Naive thymus-derived CD4-positive, alpha-beta T cell (primary cell): ENCODE measurements around the gene ZNF385B. TPM values are rescaled to one million over a fixed set of nuclear protein-coding genes. Genes with fewer than 3 reads are reported as not detected.

Experiments used
- ATAC-seq: fragments of 150-1000 bp; cut with Tn5 transposase; 2 replicates; pipeline ENCODE4 v1.10.0; 2021; ENCODE audit warnings: mild to moderate bottlenecking, moderate library complexity
- CTCF ChIA-PET: fragments of 350-600 bp; sonication (Branson Sonifier 250); formaldehyde crosslinking; loops from one replicate; lab custom pipeline; 2021; ENCODE audit warnings: antibody characterized with exemption; lab: Charles Lee
- POLR2A ChIA-PET: fragments of 350-600 bp; sonication (Branson Sonifier 250); formaldehyde crosslinking; loops from one replicate; lab custom pipeline; 2021; ENCODE audit warnings: antibody characterized with exemption, inconsistent platforms; lab: Charles Lee
- DNase-seq, 9 donors: peaks; one replicate each; pipeline versions ENCODE4 v3.0.0 to v3.0.0-alpha.2; 2020 to 2022; ENCODE audit warnings: mixed read lengths in 1 of 9
- H3K27ac ChIP-seq: one replicate; pipeline ENCODE4 v1.7.0; 2013; ENCODE audit warnings: mild to moderate bottlenecking, low read depth, low read length, moderate library complexity
- H3K27me3 ChIP-seq, 2 donors: one replicate each; pipeline ENCODE4 v1.7.0; 2013; ENCODE audit warnings: low read length in 2 of 2, mild to moderate bottlenecking in 2 of 2, moderate library complexity in 2 of 2; ENCODE audit not compliant: control insufficient read depth in 2 of 2, insufficient read depth in 2 of 2
- H3K36me3 ChIP-seq, 3 experiments: 1 replicate in 2 of 3; 2 replicates in 1 of 3; pipeline ENCODE4 v1.7.0; 2013; ENCODE audit warnings: low read length in 3 of 3, mild to moderate bottlenecking in 3 of 3, moderate library complexity in 1 of 3; ENCODE audit not compliant: insufficient read depth in 3 of 3, control insufficient read depth in 2 of 3
- H3K4me1 ChIP-seq, 2 donors: one replicate each; pipeline ENCODE4 v1.7.0; 2013; ENCODE audit warnings: low read length in 2 of 2, mild to moderate bottlenecking in 2 of 2, moderate library complexity in 1 of 2; ENCODE audit not compliant: control insufficient read depth in 2 of 2, insufficient read depth in 2 of 2
- H3K4me3 ChIP-seq: 2 replicates; pipeline ENCODE4 v1.7.0; 2013; ENCODE audit warnings: mild to moderate bottlenecking, low read length
- H3K9me3 ChIP-seq, 3 experiments: 1 replicate in 2 of 3; 2 replicates in 1 of 3; pipeline ENCODE4 v1.7.0; 2013; ENCODE audit warnings: low read length in 3 of 3; ENCODE audit not compliant: control insufficient read depth in 2 of 3
- H3K27ac Mint-ChIP-seq, 9 donors: one replicate each; pipeline ENCODE4 v1.8.0; 2020 to 2022; ENCODE audit warnings: mixed read lengths in 9 of 9, mild to moderate bottlenecking in 8 of 9, moderate library complexity in 5 of 9, inconsistent platforms in 2 of 9
- H3K27me3 Mint-ChIP-seq, 5 donors: one replicate each; pipeline ENCODE4 v1.8.0; 2021 to 2022; ENCODE audit warnings: mixed read lengths in 5 of 5, mild to moderate bottlenecking in 1 of 5
- H3K36me3 Mint-ChIP-seq, 5 donors: one replicate each; pipeline ENCODE4 v1.8.0; 2020 to 2022; ENCODE audit warnings: mixed read lengths in 5 of 5, mild to moderate bottlenecking in 3 of 5, inconsistent platforms in 1 of 5
- H3K4me1 Mint-ChIP-seq, 7 donors: one replicate each; pipeline ENCODE4 v1.8.0; 2020 to 2022; ENCODE audit warnings: mixed read lengths in 7 of 7, mild to moderate bottlenecking in 3 of 7, inconsistent platforms in 1 of 7
- H3K4me3 Mint-ChIP-seq, 10 donors: one replicate each; pipeline ENCODE4 v1.8.0; 2020 to 2022; ENCODE audit warnings: mild to moderate bottlenecking in 10 of 10, mixed read lengths in 10 of 10, moderate library complexity in 6 of 10, inconsistent platforms in 2 of 10
- H3K9me3 Mint-ChIP-seq, 11 donors: one replicate each; pipeline ENCODE4 v1.8.0; 2020 to 2022; ENCODE audit warnings: mixed read lengths in 11 of 11, mild to moderate bottlenecking in 4 of 11, inconsistent platforms in 1 of 11, moderate library complexity in 1 of 11
- intact Hi-C, 2 donors: fragments of 100-400 bp; cut with micrococcal nuclease; formaldehyde crosslinking; loops; one replicate each; pipeline ENCODE4 v1.15.1; 2023
- polyA plus RNA-seq, 2 donors: library from polyadenylated mRNA; unstranded; fragments of 300-500 nt; fragmentation: Illumina TruSeq; gene quantifications; one replicate each; pipeline ENCODE4 v1.2.3, GENCODE V29; 2021
- total RNA-seq, 6 experiments: library from RNA in 5 of 6; stranded (reverse) in 5 of 6; gene quantifications; 1 replicate in 5 of 6; 2 replicates in 1 of 6; pipeline ENCODE4 v1.2.3 and lab custom pipeline; 2021 to 2026

Gene ZNF385B
- total and polyA plus RNA-seq, 7 experiments from 2014 or later, result not detected

- Histone ChIP-seq H3K27ac (no peak overlapping the region), H3K36me3 (no peaks in the 10 kb centered on the region), H3K9me3 (no peaks in the 10 kb centered on the region), H3K27me3 (no peaks in the 10 kb centered on the region), H3K4me3 (no peak overlapping the region), H3K4me1 (no peaks in the 10 kb centered on the region)
- H3K9me3 Mint-ChIP-seq, result peaks cover 0 to 5% (median 0%) of the 10 kb centered on the region in 11 donors
- no peaks in the 10 kb centered on the region for H3K36me3 Mint-ChIP-seq
- peaks cover 0 to 6% (median under 1%) of the 10 kb centered on the region in 5 donors for H3K27me3 Mint-ChIP-seq
- CTCF ChIA-PET, result no interaction called here
- no peak overlapping the region for H3K4me3 Mint-ChIP-seq
- DNase-seq (no peak), ATAC-seq (no peak)
- H3K4me1 Mint-ChIP-seq, result no peaks in the 10 kb centered on the region
- no peak overlapping the region for H3K27ac Mint-ChIP-seq
- POLR2A ChIA-PET, result no interaction called here
- intact Hi-C loops, result no loop called here
Measured at GRCh38 chr2:179720173-179720772, 141.1 kb downstream of the ZNF385B start.

- H3K4me1 ChIP-seq, result no peaks in the 10 kb centered on the region
- no peaks in the 10 kb centered on the region for H3K36me3 Mint-ChIP-seq
- peaks cover 0 to 6% (median 0%) of the 10 kb centered on the region in 11 donors for H3K9me3 Mint-ChIP-seq
- intact Hi-C loops, result no loop called here
- no peak for ATAC-seq
- H3K4me3 ChIP-seq, result no peak overlapping the region
- no peak overlapping the region for H3K27ac ChIP-seq
- ChIA-PET POLR2A (no interaction called here), CTCF (no interaction called here)
- DNase-seq, result no peak
- no peak overlapping the region for H3K4me3 Mint-ChIP-seq
- peaks cover 0 to 16% (median 12%) of the 10 kb centered on the region in 5 donors for H3K27me3 Mint-ChIP-seq
- no peaks in the 10 kb centered on the region for H3K27me3 ChIP-seq
- H3K9me3 ChIP-seq, result no peaks in the 10 kb centered on the region
- H3K4me1 Mint-ChIP-seq, result no peaks in the 10 kb centered on the region
- no peak overlapping the region for H3K27ac Mint-ChIP-seq
- no peaks in the 10 kb centered on the region for H3K36me3 ChIP-seq
Measured at GRCh38 chr2:179715871-179716270, 145.5 kb downstream of the ZNF385B start.

GRCh38 chr2:179715196-179715595 is 146.2 kb downstream of the ZNF385B start:
- Mint-ChIP-seq H3K4me1 (no peaks in the 10 kb centered on the region), H3K27me3 (peaks cover 0 to 16% (median 12%) of the 10 kb centered on the region in 5 donors), H3K4me3 (no peak overlapping the region), H3K9me3 (peaks cover 0 to 6% (median 0%) of the 10 kb centered on the region in 11 donors), H3K36me3 (no peaks in the 10 kb centered on the region), H3K27ac (no peak overlapping the region)
- no peak overlapping the region for H3K4me3 ChIP-seq
- no peak for DNase-seq
- CTCF ChIA-PET, result no interaction called here
- H3K27ac ChIP-seq, result no peak overlapping the region
- POLR2A ChIA-PET, result no interaction called here
- intact Hi-C loops, result no loop called here
- H3K4me1 ChIP-seq, result no peaks in the 10 kb centered on the region
- no peak for ATAC-seq
- H3K9me3 ChIP-seq, result no peaks in the 10 kb centered on the region
- no peaks in the 10 kb centered on the region for H3K36me3 ChIP-seq
- no peaks in the 10 kb centered on the region for H3K27me3 ChIP-seq

DNA sequence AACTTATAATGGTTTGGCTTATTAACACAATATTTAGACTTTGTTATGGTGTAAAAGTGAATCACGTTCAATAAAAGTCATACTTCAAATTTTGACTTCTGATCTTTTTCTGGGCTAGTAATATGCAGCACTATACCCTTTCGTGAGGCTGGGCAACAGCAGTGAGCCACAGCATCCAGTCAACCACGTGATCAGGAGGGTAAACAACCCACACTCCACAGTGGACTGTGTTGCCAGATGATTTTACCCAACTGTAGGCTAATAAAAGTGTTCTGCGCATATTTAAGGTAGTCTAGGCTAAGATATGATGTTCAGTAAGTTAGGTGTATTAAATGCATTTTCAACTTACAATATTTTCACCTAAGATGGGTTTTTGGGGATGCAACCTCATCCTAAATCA is 148.6 kb downstream of the ZNF385B start:
- H3K27me3 Mint-ChIP-seq, result peaks cover 0 to 20% (median 6%) of the 10 kb centered on the region in 5 donors
- POLR2A ChIA-PET, result no interaction called here
- CTCF ChIA-PET, result no interaction called here
- DNase-seq (no peak), ATAC-seq (no peak)
- Histone ChIP-seq H3K9me3 (no peaks in the 10 kb centered on the region), H3K27me3 (no peaks in the 10 kb centered on the region), H3K27ac (no peak overlapping the region), H3K36me3 (no peaks in the 10 kb centered on the region), H3K4me3 (no peak overlapping the region), H3K4me1 (no peaks in the 10 kb centered on the region)
- no peak overlapping the region for H3K4me3 Mint-ChIP-seq
- intact Hi-C loops, result no loop called here
- H3K4me1 Mint-ChIP-seq, result no peaks in the 10 kb centered on the region
- peaks cover 0 to 6% (median 0%) of the 10 kb centered on the region in 11 donors for H3K9me3 Mint-ChIP-seq
- H3K36me3 Mint-ChIP-seq, result no peaks in the 10 kb centered on the region
- no peak overlapping the region for H3K27ac Mint-ChIP-seq

DNA sequence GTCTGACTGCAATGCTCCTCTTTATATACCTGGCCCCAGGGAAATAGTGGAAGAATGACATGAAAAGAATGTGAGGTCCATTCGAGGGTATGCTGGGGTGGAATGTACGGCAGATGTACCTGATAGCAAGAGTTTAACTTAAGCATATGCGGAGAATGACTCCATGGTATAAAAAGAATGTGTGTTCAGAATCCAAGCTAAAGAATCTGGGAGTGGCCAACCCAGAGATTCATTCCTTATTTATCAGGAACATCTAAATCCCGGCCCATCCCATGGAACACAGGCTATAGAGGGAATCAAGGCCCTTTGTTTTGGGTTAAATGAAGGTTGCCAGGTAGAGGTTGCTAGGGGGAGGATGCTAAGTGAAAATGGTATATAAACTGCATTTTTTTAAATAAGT is 150.0 kb downstream of the ZNF385B start:
- no peak for ATAC-seq
- Histone ChIP-seq H3K9me3 (no peaks in the 10 kb centered on the region), H3K4me3 (no peak overlapping the region), H3K36me3 (no peaks in the 10 kb centered on the region), H3K4me1 (no peaks in the 10 kb centered on the region), H3K27ac (no peak overlapping the region), H3K27me3 (no peaks in the 10 kb centered on the region)
- intact Hi-C loops, result no loop called here
- Mint-ChIP-seq H3K27me3 (peaks cover 0 to 20% (median 10%) of the 10 kb centered on the region in 5 donors), H3K4me1 (no peaks in the 10 kb centered on the region), H3K4me3 (no peak overlapping the region), H3K36me3 (no peaks in the 10 kb centered on the region), H3K9me3 (peaks cover 0 to 6% (median 0%) of the 10 kb centered on the region in 11 donors), H3K27ac (no peak overlapping the region)
- DNase-seq, result no peak
- CTCF ChIA-PET, result no interaction called here
- POLR2A ChIA-PET, result no interaction called here

DNA sequence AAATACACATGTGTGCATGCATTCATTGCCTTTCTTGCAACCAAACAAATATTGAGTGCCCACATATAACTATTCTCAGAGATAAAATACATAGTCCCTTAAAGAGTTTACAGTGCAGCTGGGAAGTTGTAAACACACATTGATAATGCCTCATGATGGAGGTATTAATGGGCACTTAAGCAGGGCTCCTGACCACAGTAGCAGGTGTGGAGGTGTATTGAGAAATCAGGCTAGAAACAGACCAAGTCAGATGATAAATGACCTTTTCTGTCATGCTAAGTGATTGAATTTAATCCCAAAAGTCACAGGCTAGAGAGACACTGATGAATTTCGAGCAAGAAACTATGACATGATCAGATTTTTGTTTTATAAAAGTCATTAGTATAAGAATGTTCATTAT is 157.7 kb downstream of the ZNF385B start:
- H3K27ac Mint-ChIP-seq, result no peak overlapping the region
- intact Hi-C loops, result no loop called here
- no peaks in the 10 kb centered on the region for H3K27me3 ChIP-seq

GRCh38 chr2:179702912-179703311 is 158.5 kb downstream of the ZNF385B start:
- Mint-ChIP-seq H3K27me3 (peaks cover 0 to 8% (median 0%) of the 10 kb centered on the region in 5 donors), H3K27ac (no peak overlapping the region), H3K4me3 (no peak overlapping the region), H3K9me3 (peaks cover 0 to 6% (median 0%) of the 10 kb centered on the region in 11 donors), H3K4me1 (no peaks in the 10 kb centered on the region), H3K36me3 (no peaks in the 10 kb centered on the region)
- H3K4me1 ChIP-seq, result no peaks in the 10 kb centered on the region
- intact Hi-C loops, result no loop called here
- POLR2A ChIA-PET, result no interaction called here
- H3K27me3 ChIP-seq, result no peaks in the 10 kb centered on the region
- H3K9me3 ChIP-seq, result no peaks in the 10 kb centered on the region
- DNase-seq (no peak), ATAC-seq (no peak)
- H3K36me3 ChIP-seq, result no peaks in the 10 kb centered on the region
- no peak overlapping the region for H3K4me3 ChIP-seq
- CTCF ChIA-PET, result no interaction called here
- no peak overlapping the region for H3K27ac ChIP-seq

More for the DNA sequence above, 157.7 kb downstream of the ZNF385B start:
- CTCF ChIA-PET, result no interaction called here
- Histone ChIP-seq H3K4me3 (no peak overlapping the region), H3K36me3 (no peaks in the 10 kb centered on the region), H3K27ac (no peak overlapping the region), H3K9me3 (no peaks in the 10 kb centered on the region), H3K4me1 (no peaks in the 10 kb centered on the region)
- Mint-ChIP-seq H3K27me3 (peaks cover 0 to 8% (median 0%) of the 10 kb centered on the region in 5 donors), H3K4me3 (no peak overlapping the region), H3K36me3 (no peaks in the 10 kb centered on the region), H3K4me1 (no peaks in the 10 kb centered on the region), H3K9me3 (peaks cover 0 to 6% (median 0%) of the 10 kb centered on the region in 11 donors)
- DNase-seq (no peak), ATAC-seq (no peak)
- POLR2A ChIA-PET, result no interaction called here
